IPS DF 6.9 (cell line): Measurements from ENCODE around the gene MVB12B.

Experiments used
- DNase-seq: peaks from one replicate; pipeline ENCODE4 v3.0.0-alpha.2; 2013; ENCODE audit warnings: low read depth, low spot score
- H3K27ac ChIP-seq: one replicate; pipeline ENCODE4 v1.5.1; 2013; ENCODE audit warnings: low read length, control low read depth
- H3K27me3 ChIP-seq: 2 replicates; pipeline ENCODE4 v1.6.1; 2013; ENCODE audit warnings: mild to moderate bottlenecking, low read length; ENCODE audit not compliant: control insufficient read depth, insufficient read depth
- H3K36me3 ChIP-seq: 2 replicates; pipeline ENCODE4 v1.6.1; 2013; ENCODE audit warnings: low read length; ENCODE audit not compliant: control insufficient read depth, insufficient read depth
- H3K4me1 ChIP-seq: 2 replicates; pipeline ENCODE4 v1.6.1; 2013; ENCODE audit warnings: low read length; ENCODE audit not compliant: control insufficient read depth, insufficient read depth
- H3K4me3 ChIP-seq: 2 replicates; pipeline ENCODE4 v1.5.1; 2013; ENCODE audit warnings: mild to moderate bottlenecking, low read length
- H3K9me3 ChIP-seq: 2 replicates; pipeline ENCODE4 v1.6.1; 2013; ENCODE audit warnings: low read length, inconsistent platforms; ENCODE audit not compliant: control insufficient read depth, insufficient read depth
- WGBS: extraction: QIAGEN DNeasy Blood & Tissue Kit; methylation state at CpG from one replicate; pipeline ENCODE4 v1.1.7; 2013; ENCODE audit warnings: mixed read lengths, missing lambda C conversion rate; ENCODE audit not compliant: insufficient read length, insufficient coverage; 5-methylcytosine and 5-hydroxymethylcytosine counted together

The MVB12B gene

GRCh38 chr9:126490214-126490631 is 163.6 kb downstream of the MVB12B start:
- no peaks in the 10 kb centered on the region for H3K27me3 ChIP-seq
- H3K36me3 ChIP-seq = no peaks in the 10 kb centered on the region
- H3K27ac ChIP-seq = no peak overlapping the region
- no peaks in the 10 kb centered on the region for H3K9me3 ChIP-seq
- no CpG with 5 or more reads among the region's 19 CpGs for WGBS
- DNase-seq = no peak
- H3K4me3 ChIP-seq = no peak overlapping the region
- peaks cover 3% of the 10 kb centered on the region; the same call in 1 of the 2 replicates for H3K4me1 ChIP-seq

DNA sequence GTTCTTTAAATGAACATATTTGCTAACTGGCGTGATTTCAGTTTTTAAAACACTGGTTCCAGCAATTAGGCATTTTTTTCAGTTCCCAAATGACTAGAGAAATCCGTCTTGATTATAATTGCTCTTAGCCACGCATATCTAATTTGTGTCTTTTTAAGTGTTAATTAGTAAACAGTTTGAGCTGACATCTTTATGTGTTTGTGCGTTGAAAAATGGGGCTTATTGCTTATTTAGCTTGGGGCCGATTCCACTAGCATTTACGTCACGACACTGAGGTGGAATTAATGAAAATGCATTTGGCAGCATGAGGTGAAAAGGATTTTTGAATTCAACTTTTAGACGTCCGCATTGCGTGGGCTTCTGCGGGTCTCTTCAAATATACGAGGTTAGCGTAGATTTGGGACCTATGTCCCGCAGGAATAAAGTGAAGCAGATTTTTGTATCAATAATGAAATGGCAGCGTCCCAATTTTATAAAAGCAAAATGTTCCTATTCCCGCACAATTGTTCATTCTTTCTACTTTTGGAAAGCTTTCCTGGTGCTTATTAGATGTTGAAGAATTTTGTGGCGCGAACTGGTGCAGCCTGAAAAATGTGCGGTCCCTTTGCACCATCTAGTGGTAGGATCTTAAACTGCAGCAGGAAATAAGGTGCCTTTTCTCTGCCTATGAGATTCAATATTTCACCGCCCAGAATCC is 164.4 kb downstream of the MVB12B start:
- H3K36me3 ChIP-seq = no peaks in the 10 kb centered on the region
- H3K9me3 ChIP-seq = no peaks in the 10 kb centered on the region
- no peaks in the 10 kb centered on the region for H3K27me3 ChIP-seq
- H3K4me1 ChIP-seq = peaks cover 3% of the 10 kb centered on the region; the same call in 1 of the 2 replicates
- no peak overlapping the region for H3K27ac ChIP-seq
- no peak for DNase-seq
- no CpG with 5 or more reads among the region's 20 CpGs for WGBS
- no peak overlapping the region for H3K4me3 ChIP-seq

GRCh38 chr9:126491568-126491879 is 164.9 kb downstream of the MVB12B start:
- Histone ChIP-seq H3K27ac (no peak overlapping the region), H3K36me3 (no peaks in the 10 kb centered on the region), H3K4me1 (peaks cover 3% of the 10 kb centered on the region; the same call in 1 of the 2 replicates), H3K27me3 (no peaks in the 10 kb centered on the region), H3K4me3 (no peak overlapping the region), H3K9me3 (no peaks in the 10 kb centered on the region)
- whole genome bisulfite sequencing = no CpG with 5 or more reads among the region's 3 CpGs
- DNase-seq = no peak

GRCh38 chr9:126491949-126492348 is 165.3 kb downstream of the MVB12B start:
- WGBS = no CpG with 5 or more reads among the region's 10 CpGs
- Histone ChIP-seq H3K4me3 (no peak overlapping the region), H3K9me3 (no peaks in the 10 kb centered on the region), H3K27ac (no peak overlapping the region), H3K27me3 (no peaks in the 10 kb centered on the region), H3K4me1 (peaks cover 3% of the 10 kb centered on the region; the same call in 1 of the 2 replicates), H3K36me3 (no peaks in the 10 kb centered on the region)
- no peak for DNase-seq

- H3K4me3 ChIP-seq = no peak overlapping the region
- H3K27me3 ChIP-seq = no peaks in the 10 kb centered on the region
- DNase-seq = no peak
- no peaks in the 10 kb centered on the region for H3K9me3 ChIP-seq
- peaks cover 3% of the 10 kb centered on the region; the same call in 1 of the 2 replicates for H3K4me1 ChIP-seq
- H3K36me3 ChIP-seq = no peaks in the 10 kb centered on the region
- H3K27ac ChIP-seq = no peak overlapping the region
- WGBS = no CpG with 5 or more reads among the region's 6 CpGs
These were observed 167.6 kb downstream of the MVB12B start for GRCh38 chr9:126494264-126494663.

GRCh38 chr9:126494746-126495145 is 168.1 kb downstream of the MVB12B start:
- Histone ChIP-seq H3K4me3 (no peak overlapping the region), H3K36me3 (no peaks in the 10 kb centered on the region), H3K4me1 (peaks cover 3% of the 10 kb centered on the region; the same call in 1 of the 2 replicates), H3K27me3 (no peaks in the 10 kb centered on the region), H3K27ac (no peak overlapping the region), H3K9me3 (no peaks in the 10 kb centered on the region)
- no CpG with 5 or more reads among the region's 1 CpG for WGBS
- DNase-seq = no peak

- H3K9me3 ChIP-seq = no peaks in the 10 kb centered on the region
- H3K27me3 ChIP-seq = no peaks in the 10 kb centered on the region
- H3K4me1 ChIP-seq = 0 out of 2 replicates have a peak, but pooled peaks cover 1% of the 10 kb centered on the region
- no peak for DNase-seq
- no CpG with 5 or more reads among the region's 7 CpGs for WGBS
- H3K27ac ChIP-seq = no peak overlapping the region
- H3K36me3 ChIP-seq = no peaks in the 10 kb centered on the region
- no peak overlapping the region for H3K4me3 ChIP-seq
These were observed 169.0 kb downstream of the MVB12B start for GRCh38 chr9:126495411-126496180.

- Histone ChIP-seq H3K27ac (no peak overlapping the region), H3K9me3 (no peaks in the 10 kb centered on the region), H3K27me3 (no peaks in the 10 kb centered on the region), H3K4me3 (no peak overlapping the region), H3K4me1 (0 out of 2 replicates have a peak, but pooled peaks cover 1% of the 10 kb centered on the region), H3K36me3 (no peaks in the 10 kb centered on the region)
- DNase-seq = no peak
- WGBS = 100% methylated on average over 1 of the region's 3 CpGs
These were observed 169.6 kb downstream of the MVB12B start for GRCh38 chr9:126496181-126496576.

- Histone ChIP-seq H3K27me3 (no peaks in the 10 kb centered on the region), H3K36me3 (no peaks in the 10 kb centered on the region), H3K27ac (no peak overlapping the region), H3K4me3 (no peak overlapping the region), H3K4me1 (peaks cover 3% of the 10 kb centered on the region; the same call in 1 of the 2 replicates), H3K9me3 (no peaks in the 10 kb centered on the region)
- WGBS = no CpG with 5 or more reads among the region's 15 CpGs
- no peak for DNase-seq
These were observed 170.4 kb downstream of the MVB12B start for GRCh38 chr9:126496781-126497659.

- Histone ChIP-seq H3K9me3 (no peaks in the 10 kb centered on the region), H3K4me3 (no peak overlapping the region), H3K27ac (no peak overlapping the region), H3K4me1 (peaks cover 3% of the 10 kb centered on the region; the same call in 1 of the 2 replicates), H3K27me3 (no peaks in the 10 kb centered on the region), H3K36me3 (no peaks in the 10 kb centered on the region)
- no CpG with 5 or more reads among the region's 21 CpGs for WGBS
- no peak for DNase-seq
These were observed 171.1 kb downstream of the MVB12B start for GRCh38 chr9:126497660-126498275.
